ENCODE results near the gene EDN2. TPM values are rescaled to one million over a fixed set of nuclear protein-coding genes. Genes with fewer than 3 reads are reported as not detected.

Gene EDN2
- total and polyA plus RNA-seq, 2 of the 8 experiments (the other 6 are each of a cell fraction or from before 2014, with no cell fraction given): 0.32 to 0.39 TPM

- H2AFZ ChIP-seq (ENCODE audit: low read length): no peak overlapping the region
- no peak overlapping the region for H4K91ac ChIP-seq (replicated peaks; ENCODE audit: insufficient read length, low read length)
- H3K56ac ChIP-seq (replicated peaks; ENCODE audit: insufficient read length, low read depth, low read length): no peak overlapping the region
- H3K14ac ChIP-seq (ENCODE audit: insufficient read length): no peak overlapping the region
- 0 out of 2 replicates have a peak, but pooled peaks cover 2% of the 10 kb centered on the region for H3K23me2 ChIP-seq (ENCODE audit: low read depth, low read length)
- H4K20me1 ChIP-seq (replicated peaks in 1 of 2; ENCODE audit: control insufficient read depth in 1 of 2, insufficient read depth in 2 of 2, low read length in 2 of 2): no peaks in the 10 kb centered on the region
- CTCF ChIA-PET (ENCODE audit: partially characterized antibody): interaction anchor here (0.9 to 4.3 kb wide), 11 partner anchors 8 to 193 kb away, joined by 3 to 30 read pairs (median 5); partner anchors contain the start of gene EDN2
- WGBS, 2 experiments (ENCODE audit: extremely low coverage in 1 of 2, insufficient coverage in 1 of 2, insufficient read length in 1 of 2, insufficient replicate concordance in 2 of 2, low coverage in 1 of 2, low lambda C conversion rate in 2 of 2, missing lambda C conversion rate in 1 of 2): 92% methylated on average over 5 of the region's 6 CpGs; no CpG with 5 or more reads in 1 of the 2 experiments
- no peak for FAIRE-seq
- POLR2A ChIA-PET (ENCODE audit: partially characterized antibody): interaction anchor here (1.2 to 1.6 kb wide), 2 partner anchors 12 to 68 kb away, joined by 3 read pairs; no protein-coding TSS in a partner anchor
- H2BK5ac ChIP-seq (ENCODE audit: low read depth, low read length): no peak overlapping the region
- H3K79me2 ChIP-seq (ENCODE audit: control insufficient read depth in 1 of 2, insufficient read depth in 2 of 2, low read length in 2 of 2): no peaks in the 10 kb centered on the region
- no peak overlapping the region for H3K4me3 ChIP-seq (ENCODE audit: extremely low read depth in 1 of 4, insufficient read depth in 2 of 4, low read depth in 3 of 4, low read length in 4 of 4)
- H2BK120ac ChIP-seq (replicated peaks; ENCODE audit: low read depth, low read length): no peak overlapping the region
- no peak overlapping the region for H3K9ac ChIP-seq (replicated peaks in 1 of 4; ENCODE audit: extremely low read depth in 1 of 4, low read depth in 3 of 4, low read length in 3 of 4)
- no peak overlapping the region for H4K8ac ChIP-seq (ENCODE audit: extremely low read depth, insufficient read depth, low read length)
- H2BK15ac ChIP-seq (ENCODE audit: low read length): no peak overlapping the region
- no peaks in the 10 kb centered on the region for H3K27me3 ChIP-seq (replicated peaks in 1 of 4; ENCODE audit: control insufficient read depth in 3 of 4, extremely low read depth in 1 of 4, insufficient read depth in 3 of 4, low read length in 3 of 4)
- no peaks in the 10 kb centered on the region for H3K79me1 ChIP-seq (ENCODE audit: low read depth, low read length)
- H3K23ac ChIP-seq (ENCODE audit: insufficient read length): no peak overlapping the region
- H4K5ac ChIP-seq (ENCODE audit: insufficient read length, low read depth, low read length): no peak overlapping the region
- H3K9me3 ChIP-seq (ENCODE audit: insufficient read depth in 2 of 2, low read depth in 1 of 2, low read length in 1 of 2): no peaks in the 10 kb centered on the region
- H2AK5ac ChIP-seq (ENCODE audit: low read depth, low read length): no peak overlapping the region
- no peak overlapping the region for H3K4me2 ChIP-seq (ENCODE audit: insufficient read depth in 1 of 2, low read depth in 2 of 2, low read length in 2 of 2)
- H3K27ac ChIP-seq (ENCODE audit: low read depth, low read length): no peak overlapping the region
- H3K18ac ChIP-seq (ENCODE audit: extremely low read depth, low read length): no peak overlapping the region
- DNase-seq (ENCODE audit: low read depth in 1 of 2, low spot score in 2 of 2): no peak
- H2BK12ac ChIP-seq (ENCODE audit: low read depth, low read length): no peak overlapping the region
- no peak overlapping the region for H2BK20ac ChIP-seq (ENCODE audit: low read length)
- no peaks in the 10 kb centered on the region; a peak in 1 of 8 replicates for H3K36me3 ChIP-seq (ENCODE audit: control insufficient read depth in 2 of 4, insufficient read depth in 4 of 4, low read length in 3 of 4)
- H3K4me1 ChIP-seq (replicated peaks in 1 of 4; ENCODE audit: control insufficient read depth in 3 of 4, insufficient read depth in 4 of 4, low read length in 3 of 4): peaks cover 0 to 4% (median 0%) of the 10 kb centered on the region in 4 experiments; a peak in 2 of 7 replicates
- H3K4ac ChIP-seq (replicated peaks; ENCODE audit: insufficient read length, low read depth, low read length): no peak overlapping the region
- TF ChIP-seq CHD2 (IDR thresholded peaks at IDR 0.05; ENCODE audit: low read length) (no peak), TAF7 (optimal IDR thresholded peaks at IDR 0.05; ENCODE audit: borderline replicate concordance, low read depth, low read length) (no peak), POU5F1 (IDR thresholded peaks at IDR 0.05; ENCODE audit: low read depth, low read length) (no peak), POLR2A (IDR thresholded peaks at IDR 0.05; ENCODE audit: control extremely low read depth in 1 of 2, low read depth in 2 of 2, low read length in 2 of 2) (no peak), HDAC2 (IDR thresholded peaks at IDR 0.05; ENCODE audit: borderline replicate concordance in 1 of 2, low read depth in 2 of 2, low read length in 2 of 2) (no peak), HDAC6 (IDR thresholded peaks at IDR 0.05; ENCODE audit: low read depth, low read length) (no peak), CHD1 (IDR thresholded peaks at IDR 0.05; ENCODE audit: low read depth, low read length) (no peak), EP300 (IDR thresholded peaks at IDR 0.05; ENCODE audit: borderline replicate concordance in 1 of 2, low read depth in 2 of 2, low read length in 2 of 2) (no peak), MAFK (IDR thresholded peaks at IDR 0.05; ENCODE audit: low read depth, low read length) (no peak), RAD21 (IDR thresholded peaks at IDR 0.05 in 1 of 2, conservative IDR thresholded peaks at IDR 0.05 in 1 of 2; ENCODE audit: low read depth in 2 of 2, low read length in 2 of 2) (no peak), JUND (IDR thresholded peaks at IDR 0.05; ENCODE audit: low read length) (no peak), CBX8 (IDR thresholded peaks at IDR 0.05; ENCODE audit: borderline replicate concordance, low read depth, low read length) (no peak), SIX5 (IDR thresholded peaks at IDR 0.05; ENCODE audit: low read depth, low read length) (no peak)
Measured at GRCh38 chr1:41507836-41508235, 23.4 kb upstream of the EDN2 start.
